VCaP (cell line): ENCODE data around the gene MSX1.

Experiments used
- H3K27ac ChIP-seq: fragments of 450-650 bp; 2 replicates; pipeline ENCODE4 v1.5.1; 2017
- TF ChIP-seq, protein P1 (sequence below): fragments of 450-650 bp; conservative IDR thresholded peaks from 2 replicates; pipeline ENCODE4 v1.5.1; 2017; ENCODE audit warnings: mild to moderate bottlenecking, moderate library complexity

Gene MSX1

GRCh38 chr4:4888695-4889094 is 29.2 kb downstream of the MSX1 start:
- no peak overlapping the region for H3K27ac ChIP-seq
- TF ChIP-seq, protein P1, sequence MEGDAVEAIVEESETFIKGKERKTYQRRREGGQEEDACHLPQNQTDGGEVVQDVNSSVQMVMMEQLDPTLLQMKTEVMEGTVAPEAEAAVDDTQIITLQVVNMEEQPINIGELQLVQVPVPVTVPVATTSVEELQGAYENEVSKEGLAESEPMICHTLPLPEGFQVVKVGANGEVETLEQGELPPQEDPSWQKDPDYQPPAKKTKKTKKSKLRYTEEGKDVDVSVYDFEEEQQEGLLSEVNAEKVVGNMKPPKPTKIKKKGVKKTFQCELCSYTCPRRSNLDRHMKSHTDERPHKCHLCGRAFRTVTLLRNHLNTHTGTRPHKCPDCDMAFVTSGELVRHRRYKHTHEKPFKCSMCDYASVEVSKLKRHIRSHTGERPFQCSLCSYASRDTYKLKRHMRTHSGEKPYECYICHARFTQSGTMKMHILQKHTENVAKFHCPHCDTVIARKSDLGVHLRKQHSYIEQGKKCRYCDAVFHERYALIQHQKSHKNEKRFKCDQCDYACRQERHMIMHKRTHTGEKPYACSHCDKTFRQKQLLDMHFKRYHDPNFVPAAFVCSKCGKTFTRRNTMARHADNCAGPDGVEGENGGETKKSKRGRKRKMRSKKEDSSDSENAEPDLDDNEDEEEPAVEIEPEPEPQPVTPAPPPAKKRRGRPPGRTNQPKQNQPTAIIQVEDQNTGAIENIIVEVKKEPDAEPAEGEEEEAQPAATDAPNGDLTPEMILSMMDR: no peak

GRCh38 chr4:4889781-4890180 is 30.3 kb downstream of the MSX1 start:
- TF ChIP-seq, protein P1: no peak
- no peak overlapping the region for H3K27ac ChIP-seq

- TF ChIP-seq, protein P1: no peak
- H3K27ac ChIP-seq: no peak overlapping the region
These were observed 31.2 kb downstream of the MSX1 start for GRCh38 chr4:4890574-4891255.

- TF ChIP-seq, protein P1: no peak
- no peak overlapping the region for H3K27ac ChIP-seq
These were observed 34.3 kb downstream of the MSX1 start for GRCh38 chr4:4893721-4894120.

DNA sequence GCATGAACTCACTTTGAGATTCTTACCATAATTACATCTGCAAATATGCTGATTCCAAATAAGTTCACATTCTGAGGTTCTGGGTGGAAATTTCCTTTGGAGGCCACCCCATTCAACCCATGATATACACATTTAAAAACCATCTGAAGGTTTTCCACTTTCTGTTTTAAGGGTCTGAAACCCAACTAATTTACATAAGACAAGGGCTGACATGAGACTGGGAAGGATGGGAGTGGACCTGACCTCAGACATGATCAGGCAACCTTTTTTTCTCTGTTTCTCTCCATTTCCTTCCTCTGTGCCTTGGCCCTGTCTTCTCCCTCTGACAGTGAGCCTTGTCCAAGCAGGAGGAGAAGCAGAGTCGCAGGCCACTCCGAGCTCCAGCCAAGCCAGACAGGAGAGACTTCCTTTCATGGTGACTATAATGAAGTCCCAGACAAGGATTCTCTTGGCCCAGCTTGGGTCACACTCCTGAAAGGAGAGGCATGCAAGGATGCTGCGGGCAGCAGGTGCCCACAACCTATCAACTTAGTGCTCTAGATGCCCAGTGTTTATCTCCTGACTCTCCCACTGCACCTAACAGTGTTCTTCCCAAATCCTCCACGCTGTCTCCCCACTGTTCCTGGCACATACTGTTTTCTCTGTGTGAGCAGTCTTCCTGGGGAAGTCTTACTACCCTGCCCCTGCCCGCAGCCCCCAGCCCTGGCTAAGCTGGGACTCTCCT is 39.9 kb downstream of the MSX1 start:
- no peak overlapping the region for H3K27ac ChIP-seq
- TF ChIP-seq, protein P1: no peak

DNA sequence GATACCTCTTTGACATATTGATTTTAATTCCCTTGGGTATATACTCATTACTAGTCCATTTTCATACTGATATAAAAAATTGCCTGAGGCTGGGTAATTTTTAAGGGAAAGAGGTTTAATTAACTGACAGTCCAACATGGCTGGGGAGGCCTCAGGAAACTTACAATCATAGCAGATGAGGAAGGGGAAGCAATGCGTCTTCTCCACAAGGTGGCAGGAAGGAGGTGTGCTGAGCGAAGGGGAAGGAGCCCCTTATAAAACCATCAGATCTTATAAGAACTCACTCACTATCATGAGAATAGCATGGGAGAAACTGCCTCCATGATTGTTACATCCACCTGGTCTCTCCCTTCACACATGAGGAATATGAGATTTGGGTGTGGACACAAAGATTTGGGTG is 42.4 kb downstream of the MSX1 start:
- TF ChIP-seq, protein P1: peak; percentile 30; the same call in 1 of the 2 replicates

DNA sequence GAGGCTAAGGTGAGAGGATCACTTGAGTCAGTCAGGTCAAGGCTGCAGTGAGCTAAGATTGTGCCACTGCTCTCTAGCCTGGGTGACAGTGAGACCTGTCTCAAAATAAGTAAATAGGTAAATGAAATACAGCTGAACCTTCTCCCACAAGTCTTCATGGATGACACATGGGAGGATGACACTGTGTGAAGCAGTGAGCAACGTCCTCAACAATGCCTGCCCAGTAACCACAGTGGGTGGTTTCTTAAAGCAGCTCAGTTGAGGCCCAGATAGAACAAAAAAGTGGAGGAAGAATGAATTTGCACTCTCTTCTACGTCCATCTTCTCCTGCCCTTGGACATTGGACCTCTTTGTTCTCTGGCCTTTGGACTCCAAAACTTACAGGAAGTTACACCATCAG is 52.7 kb downstream of the MSX1 start:
- no peak overlapping the region for H3K27ac ChIP-seq
- TF ChIP-seq, protein P1: no peak

More for the DNA sequence above, 42.4 kb downstream of the MSX1 start:
- no peak overlapping the region for H3K27ac ChIP-seq
